ENCODE data around the gene CFI.
A peak's percentile ranks its signal among the peaks of the same experiment; 100 is the strongest.

The CFI gene

GRCh38 chr4:109730619-109731545 lies 70.9 kb downstream of the CFI start:
- peak overlapping the region; percentile 90 for H3K4me3 ChIP-seq (ENCODE audit: low read depth, low read length)
- no peak for TF ChIP-seq CTCF (IDR thresholded peaks at IDR 0.05; ENCODE audit: low read depth, low read length)

- peak within 1 kb of the TSS; percentile 90 for H3K4me3 ChIP-seq (ENCODE audit: low read depth, low read length)
- no peak for TF ChIP-seq CTCF (IDR thresholded peaks at IDR 0.05; ENCODE audit: low read depth, low read length)
Observed at GRCh38 chr4:109729718-109730618, 71.8 kb downstream of the CFI start, which contains the start of gene PLA2G12A. PLA2G12A (minus strand) TSS chr4:109730070; CDS start chr4:109729809, 261 bp downstream.

GRCh38 chr4:109729117-109729717 lies 72.6 kb downstream of the CFI start:
- H3K4me3 ChIP-seq (ENCODE audit: low read depth, low read length) = peak overlapping the region; percentile 90
- TF ChIP-seq CTCF (IDR thresholded peaks at IDR 0.05; ENCODE audit: low read depth, low read length) = no peak

GRCh38 chr4:109728385-109728784 lies 73.4 kb downstream of the CFI start:
- peak overlapping the region; percentile 90 for H3K4me3 ChIP-seq (ENCODE audit: low read depth, low read length)
- TF ChIP-seq CTCF (IDR thresholded peaks at IDR 0.05; ENCODE audit: low read depth, low read length) = no peak

- no peak overlapping the region for H3K4me3 ChIP-seq (ENCODE audit: low read depth, low read length)
- TF ChIP-seq CTCF (IDR thresholded peaks at IDR 0.05; ENCODE audit: low read depth, low read length) = no peak
Observed at GRCh38 chr4:109723110-109723509, 78.7 kb downstream of the CFI start.

GRCh38 chr4:109722357-109722756 lies 79.4 kb downstream of the CFI start:
- no peak overlapping the region for H3K4me3 ChIP-seq (ENCODE audit: low read depth, low read length)
- no peak for TF ChIP-seq CTCF (IDR thresholded peaks at IDR 0.05; ENCODE audit: low read depth, low read length)
